H1 (cell line): ENCODE results near the gene ZNF586. TPM values are rescaled to one million over a fixed set of nuclear protein-coding genes. Genes with fewer than 3 reads are reported as not detected.
"Not testable (repeated sequence)": the region's sequence is repeated elsewhere in the genome, so short reads cannot be mapped to it uniquely, and the experiment has no call there.

Experiments
- CTCF ChIA-PET: fragments of 300-600 bp; sonication (Branson Sonifier 250); formaldehyde crosslinking; loops from one replicate; lab custom pipeline; 2021; ENCODE audit not compliant: partially characterized antibody; lab: Charles Lee
- POLR2A ChIA-PET: fragments of 300-600 bp; sonication (Branson Sonifier 250); formaldehyde crosslinking; loops from one replicate; lab custom pipeline; 2021; ENCODE audit warnings: inconsistent platforms; ENCODE audit not compliant: partially characterized antibody; lab: Charles Lee
- DNase-seq, 2 experiments: peaks; one replicate each; pipeline versions ENCODE4 v3.0.0 to v3.0.0-alpha.2; 2010 to 2022; ENCODE audit warnings: low spot score in 2 of 2, low read depth in 1 of 2, mixed read lengths in 1 of 2
- FAIRE-seq: peaks from 2 replicates; lab custom pipeline; 2011; peaks lifted over from hg19 to GRCh38; lab: Jason Lieb, UNC
- H2AFZ ChIP-seq: 2 replicates; pipeline ENCODE4 v1.8.1; 2012; ENCODE audit warnings: low read length, inconsistent platforms
- H2AK5ac ChIP-seq: 2 replicates; pipeline ENCODE4 v1.6.1; 2013; ENCODE audit warnings: low read depth, low read length
- H2BK120ac ChIP-seq: replicated peaks from 2 replicates; pipeline ENCODE3; 2013; ENCODE audit warnings: low read depth, low read length, inconsistent platforms
- H2BK12ac ChIP-seq: 2 replicates; pipeline ENCODE4 v1.6.1; 2013; ENCODE audit warnings: low read depth, low read length
- H2BK15ac ChIP-seq: 2 replicates; pipeline ENCODE4 v1.6.1; 2013; ENCODE audit warnings: low read length
- H2BK20ac ChIP-seq: 2 replicates; pipeline ENCODE4 v1.6.1; 2013; ENCODE audit warnings: low read length
- H2BK5ac ChIP-seq: 2 replicates; pipeline ENCODE4 v1.6.1; 2013; ENCODE audit warnings: low read depth, low read length
- H3K14ac ChIP-seq: 2 replicates; pipeline ENCODE4 v1.6.1; 2013; ENCODE audit warnings: inconsistent platforms; ENCODE audit not compliant: insufficient read length
- H3K18ac ChIP-seq: 2 replicates; pipeline ENCODE4 v1.6.1; 2013; ENCODE audit warnings: low read length; ENCODE audit errors: extremely low read depth
- H3K23ac ChIP-seq: 2 replicates; pipeline ENCODE4 v1.6.1; 2013; ENCODE audit warnings: inconsistent platforms; ENCODE audit not compliant: insufficient read length
- H3K23me2 ChIP-seq: 2 replicates; pipeline ENCODE4 v1.6.1; 2013; ENCODE audit warnings: low read depth, low read length
- H3K27ac ChIP-seq: 2 replicates; pipeline ENCODE4 v1.6.1; 2011; ENCODE audit warnings: low read depth, low read length, inconsistent platforms
- H3K27me3 ChIP-seq, 4 experiments: replicated peaks in 1 of 4; 1 replicate in 1 of 4; 2 replicates in 3 of 4; pipeline versions ENCODE4 v1.6.1 to v1.8.1; 2011 to 2013; ENCODE audit warnings: low read length in 3 of 4, mild to moderate bottlenecking in 3 of 4, inconsistent platforms in 2 of 4, mixed read lengths in 2 of 4, moderate library complexity in 1 of 4; ENCODE audit not compliant: control insufficient read depth in 3 of 4, insufficient read depth in 3 of 4; ENCODE audit errors: extremely low read depth in 1 of 4
- H3K36me3 ChIP-seq, 4 experiments: 2 replicates each; pipeline versions ENCODE4 v1.6.1 to v1.8.1; 2011 to 2013; ENCODE audit warnings: mild to moderate bottlenecking in 4 of 4, low read length in 3 of 4, moderate library complexity in 2 of 4, control low read depth in 1 of 4, inconsistent platforms in 1 of 4; ENCODE audit not compliant: insufficient read depth in 4 of 4, control insufficient read depth in 2 of 4
- H3K4ac ChIP-seq: replicated peaks from 2 replicates; pipeline ENCODE3; 2013; ENCODE audit warnings: low read length, low read depth, mixed read lengths, inconsistent platforms; ENCODE audit not compliant: insufficient read length
- H3K4me1 ChIP-seq, 4 experiments: replicated peaks in 1 of 4; 1 replicate in 1 of 4; 2 replicates in 3 of 4; pipeline versions ENCODE4 v1.6.1 to v1.8.1; 2011 to 2013; ENCODE audit warnings: low read length in 3 of 4, inconsistent platforms in 2 of 4, mixed read lengths in 1 of 4; ENCODE audit not compliant: insufficient read depth in 4 of 4, control insufficient read depth in 3 of 4
- H3K4me2 ChIP-seq, 2 experiments: 2 replicates each; pipeline versions ENCODE4 v1.6.1 to v1.8.1; 2011 to 2013; ENCODE audit warnings: low read depth in 2 of 2, low read length in 2 of 2, control low read depth in 1 of 2, inconsistent platforms in 1 of 2, mild to moderate bottlenecking in 1 of 2; ENCODE audit not compliant: insufficient read depth in 1 of 2
- H3K4me3 ChIP-seq, 4 experiments: fragments of 200-600, 300-600 bp in 1 of 4; sonication (generic), shearing (Covaris generic), sonication (Bioruptor Twin) in 1 of 4; 2 replicates each; pipeline versions ENCODE4 v1.5.1 to v1.8.1; 2011 to 2016; ENCODE audit warnings: low read length in 4 of 4, low read depth in 3 of 4, control low read depth in 2 of 4, inconsistent platforms in 2 of 4, mild to moderate bottlenecking in 2 of 4, mixed read lengths in 1 of 4, moderate library complexity in 1 of 4; ENCODE audit not compliant: insufficient read depth in 2 of 4; ENCODE audit errors: extremely low read depth in 1 of 4
- H3K56ac ChIP-seq: replicated peaks from 2 replicates; pipeline ENCODE3; 2013; ENCODE audit warnings: low read depth, mild to moderate bottlenecking, mixed read lengths, low read length, inconsistent platforms; ENCODE audit not compliant: insufficient read length
- H3K79me1 ChIP-seq: 2 replicates; pipeline ENCODE4 v1.6.1; 2013; ENCODE audit warnings: low read depth, low read length, control low read depth
- H3K79me2 ChIP-seq, 2 experiments: 2 replicates each; pipeline versions ENCODE4 v1.6.1 to v1.8.1; 2012 to 2013; ENCODE audit warnings: low read length in 2 of 2, mild to moderate bottlenecking in 2 of 2, inconsistent platforms in 1 of 2; ENCODE audit not compliant: insufficient read depth in 2 of 2, control insufficient read depth in 1 of 2
- H3K9ac ChIP-seq, 4 experiments: replicated peaks in 1 of 4; 1 replicate in 1 of 4; 2 replicates in 3 of 4; pipeline versions ENCODE4 v1.6.1 to v1.8.1; 2011 to 2013; ENCODE audit warnings: low read depth in 3 of 4, low read length in 3 of 4, control low read depth in 2 of 4, mild to moderate bottlenecking in 2 of 4, moderate library complexity in 2 of 4, inconsistent platforms in 1 of 4; ENCODE audit errors: extremely low read depth in 1 of 4
- H3K9me3 ChIP-seq, 2 experiments: 2 replicates each; pipeline versions ENCODE4 v1.6.1 to v1.8.1; 2012 to 2013; ENCODE audit warnings: mild to moderate bottlenecking in 2 of 2, moderate library complexity in 2 of 2, control low read depth in 1 of 2, inconsistent platforms in 1 of 2, low read depth in 1 of 2, low read length in 1 of 2, mixed read lengths in 1 of 2; ENCODE audit not compliant: insufficient read depth in 2 of 2
- H4K20me1 ChIP-seq, 2 experiments: replicated peaks in 1 of 2; 2 replicates each; pipeline versions ENCODE3 to v1.8.1; 2011 to 2013; ENCODE audit warnings: inconsistent platforms in 2 of 2, low read length in 2 of 2, mild to moderate bottlenecking in 1 of 2; ENCODE audit not compliant: insufficient read depth in 2 of 2, control insufficient read depth in 1 of 2
- H4K5ac ChIP-seq: 2 replicates; pipeline ENCODE4 v1.6.1; 2013; ENCODE audit warnings: low read length, low read depth, mixed read lengths, inconsistent platforms; ENCODE audit not compliant: insufficient read length
- H4K8ac ChIP-seq: 2 replicates; pipeline ENCODE4 v1.8.0; 2013; ENCODE audit warnings: mild to moderate bottlenecking, moderate library complexity, low read length, inconsistent platforms; ENCODE audit not compliant: insufficient read depth; ENCODE audit errors: extremely low read depth
- H4K91ac ChIP-seq: replicated peaks from 2 replicates; pipeline ENCODE3; 2013; ENCODE audit warnings: low read length, mixed read lengths, inconsistent platforms; ENCODE audit not compliant: insufficient read length
- RAD21 ChIP-seq, 2 experiments: IDR thresholded peaks in 1 of 2; conservative IDR thresholded peaks in 1 of 2; 2 replicates each; pipeline ENCODE4 v1.6.1; 2011; ENCODE audit warnings: low read depth in 2 of 2, low read length in 2 of 2, improper control_type of control experiment in 1 of 2, inconsistent platforms in 1 of 2, mild to moderate bottlenecking in 1 of 2, moderate library complexity in 1 of 2
- WGBS, 2 experiments: shearing (Covaris generic) in 1 of 2; methylation state at CpG; one replicate each; pipeline versions ENCODE4 v1.1.6 to v1.1.7; 2013 to 2015; ENCODE audit warnings: low lambda C conversion rate in 2 of 2, mixed read lengths in 2 of 2, inconsistent platforms in 1 of 2, low coverage in 1 of 2, missing lambda C conversion rate in 1 of 2; ENCODE audit not compliant: insufficient replicate concordance in 2 of 2, insufficient coverage in 1 of 2, insufficient read length in 1 of 2; ENCODE audit errors: extremely low coverage in 1 of 2, missing lambda C conversion rate in 1 of 2; 5-methylcytosine and 5-hydroxymethylcytosine counted together
- polyA plus RNA-seq, 7 experiments: library from polyadenylated mRNA; depleted of rRNA in 3 of 7; stranded (reverse) in 5 of 7; unstranded in 2 of 7; fragments of >200 nt in 5 of 7; fragments of 200-250 nt in 2 of 7; gene quantifications; 1 replicate in 5 of 7; 2 replicates in 1 of 7; 4 replicates in 1 of 7; pipeline versions ENCODE4 v1.2.1 to v1.2.3, GENCODE V29; 2011 to 2013; ENCODE audit warnings: missing spikeins in 2 of 7, mixed read lengths in 2 of 7
- total RNA-seq: library from RNA; stranded (reverse); fragmentation: NEBNext Ultra II Directional; extraction: Animal tissue kit (Norgen Biotek cat#: 25700); gene quantifications from 2 replicates; pipeline ENCODE4 v1.2.1, GENCODE V29; 2021
- TF ChIP-seq, protein P1 (sequence below), 3 experiments: IDR thresholded peaks; 1 replicate in 2 of 3; 2 replicates in 1 of 3; pipeline versions ENCODE4 v1.5.1 to v1.6.1; 2011; ENCODE audit warnings: low read length in 3 of 3, mild to moderate bottlenecking in 3 of 3, inconsistent platforms in 2 of 3, low read depth in 1 of 3, moderate library complexity in 1 of 3; ENCODE audit not compliant: insufficient read depth in 1 of 3; ENCODE audit errors: control extremely low read depth in 1 of 3

The ZNF586 gene
- total and polyA plus RNA-seq, 2 of the 8 experiments (the other 6 are each of a cell fraction or from before 2014, with no cell fraction given), result 8.1 to 15.5 TPM

DNA sequence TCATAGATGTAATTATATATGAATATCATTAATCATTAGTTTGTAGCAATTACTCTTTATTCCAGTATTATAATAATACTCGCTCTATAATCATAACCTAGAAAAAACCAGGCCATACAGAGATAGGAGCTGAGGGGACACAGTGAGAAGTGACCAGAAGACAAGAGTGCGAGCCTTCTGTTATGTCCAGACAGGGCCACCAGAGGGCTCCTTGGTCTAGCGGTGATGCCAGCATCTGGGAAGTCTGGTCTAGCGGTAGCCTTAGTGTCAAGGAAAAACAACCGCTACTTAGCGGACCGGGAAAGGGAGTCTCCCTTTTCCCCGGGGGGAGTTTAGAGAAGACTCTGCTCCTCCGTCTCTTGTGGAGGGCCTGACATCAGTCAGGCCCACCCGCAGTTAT, 31.2 kb upstream of the ZNF586 start:
- not testable (repeated sequence) for H2BK20ac ChIP-seq, H3K18ac ChIP-seq, H2BK5ac ChIP-seq, H3K79me1 ChIP-seq
- TF ChIP-seq, protein P1, sequence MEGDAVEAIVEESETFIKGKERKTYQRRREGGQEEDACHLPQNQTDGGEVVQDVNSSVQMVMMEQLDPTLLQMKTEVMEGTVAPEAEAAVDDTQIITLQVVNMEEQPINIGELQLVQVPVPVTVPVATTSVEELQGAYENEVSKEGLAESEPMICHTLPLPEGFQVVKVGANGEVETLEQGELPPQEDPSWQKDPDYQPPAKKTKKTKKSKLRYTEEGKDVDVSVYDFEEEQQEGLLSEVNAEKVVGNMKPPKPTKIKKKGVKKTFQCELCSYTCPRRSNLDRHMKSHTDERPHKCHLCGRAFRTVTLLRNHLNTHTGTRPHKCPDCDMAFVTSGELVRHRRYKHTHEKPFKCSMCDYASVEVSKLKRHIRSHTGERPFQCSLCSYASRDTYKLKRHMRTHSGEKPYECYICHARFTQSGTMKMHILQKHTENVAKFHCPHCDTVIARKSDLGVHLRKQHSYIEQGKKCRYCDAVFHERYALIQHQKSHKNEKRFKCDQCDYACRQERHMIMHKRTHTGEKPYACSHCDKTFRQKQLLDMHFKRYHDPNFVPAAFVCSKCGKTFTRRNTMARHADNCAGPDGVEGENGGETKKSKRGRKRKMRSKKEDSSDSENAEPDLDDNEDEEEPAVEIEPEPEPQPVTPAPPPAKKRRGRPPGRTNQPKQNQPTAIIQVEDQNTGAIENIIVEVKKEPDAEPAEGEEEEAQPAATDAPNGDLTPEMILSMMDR (IDR thresholded peaks at IDR 0.05; ENCODE audit: control extremely low read depth in 1 of 3, insufficient read depth in 1 of 3, low read depth in 1 of 3, low read length in 3 of 3), result peak; percentile 2 to 49 (median 41)
- peak; percentile 57 to 65 for TF ChIP-seq RAD21 (IDR thresholded peaks at IDR 0.05 in 1 of 2, conservative IDR thresholded peaks at IDR 0.05 in 1 of 2; ENCODE audit: low read depth in 2 of 2, low read length in 2 of 2)
- TF ChIP-seq, all 59 proteins: peak for 2; not testable (repeated sequence) for 57
- not testable (repeated sequence) for FAIRE-seq, H3K14ac ChIP-seq, H3K79me2 ChIP-seq, H3K27me3 ChIP-seq, H2BK12ac ChIP-seq, H3K9ac ChIP-seq, H4K8ac ChIP-seq, H3K9me3 ChIP-seq, H4K91ac ChIP-seq, H3K23ac ChIP-seq, H2BK15ac ChIP-seq, H4K5ac ChIP-seq, H2AFZ ChIP-seq, H2BK120ac ChIP-seq, H3K36me3 ChIP-seq, H3K27ac ChIP-seq, H3K23me2 ChIP-seq, H3K4ac ChIP-seq, H4K20me1 ChIP-seq, H3K56ac ChIP-seq, H2AK5ac ChIP-seq, H3K4me3 ChIP-seq, H3K4me2 ChIP-seq, H3K4me1 ChIP-seq
- ChIA-PET CTCF (interaction anchor here (0.6 to 2.0 kb wide), 9 partner anchors 10 to 427 kb away, joined by 3 to 6 read pairs (median 3); partner anchors contain the start of gene ZNF671), POLR2A (interaction anchor here (1.2 to 1.7 kb wide), 6 partner anchors 29 to 130 kb away, joined by 3 to 9 read pairs (median 4); partner anchors contain the start of gene ZNF154)
- 7% methylated on average over 10 of the region's 10 CpGs; no CpG with 5 or more reads in 1 of the 2 experiments for WGBS, 2 experiments
- DNase-seq, result peak in 1 of 2 experiments; percentile 79
